Fibroblast of lung (primary cell): ENCODE results near the gene UBB.

Experiments used
- EZH2 ChIP-seq: IDR thresholded peaks from 2 replicates; pipeline ENCODE4 v1.5.1; 2012; ENCODE audit warnings: low read length, control low read depth, mild to moderate bottlenecking; ENCODE audit errors: missing control alignments
- TF ChIP-seq, protein P1 (sequence below), 2 donors: IDR thresholded peaks in 1 of 2; conservative IDR thresholded peaks in 1 of 2; 1 replicate in 1 of 2; 2 replicates in 1 of 2; pipeline ENCODE4 v1.5.1; 2011 to 2012; ENCODE audit warnings: low read length in 2 of 2, control low read depth in 1 of 2, inconsistent platforms in 1 of 2, low read depth in 1 of 2, mild to moderate bottlenecking in 1 of 2

DNA sequence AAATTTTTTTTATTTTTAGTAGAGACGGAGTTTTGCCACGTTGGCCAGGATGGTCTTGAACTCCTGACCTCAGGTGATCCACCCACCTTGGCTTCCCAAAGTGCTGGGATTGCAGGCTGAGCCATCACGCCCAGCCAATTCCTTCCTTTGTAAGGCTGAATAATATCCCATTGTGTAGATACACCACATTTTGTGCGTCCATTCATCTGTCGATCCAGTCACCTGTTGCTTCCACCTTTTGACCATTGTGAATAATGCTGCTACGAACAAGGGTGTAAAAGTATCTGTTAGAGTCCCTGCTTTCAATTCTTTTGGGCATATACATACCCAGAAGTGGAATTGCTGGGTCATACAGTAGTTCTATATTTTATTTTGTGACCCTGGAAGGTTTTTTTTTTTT, 49.8 kb downstream of the UBB start:
- TF ChIP-seq, protein P1, sequence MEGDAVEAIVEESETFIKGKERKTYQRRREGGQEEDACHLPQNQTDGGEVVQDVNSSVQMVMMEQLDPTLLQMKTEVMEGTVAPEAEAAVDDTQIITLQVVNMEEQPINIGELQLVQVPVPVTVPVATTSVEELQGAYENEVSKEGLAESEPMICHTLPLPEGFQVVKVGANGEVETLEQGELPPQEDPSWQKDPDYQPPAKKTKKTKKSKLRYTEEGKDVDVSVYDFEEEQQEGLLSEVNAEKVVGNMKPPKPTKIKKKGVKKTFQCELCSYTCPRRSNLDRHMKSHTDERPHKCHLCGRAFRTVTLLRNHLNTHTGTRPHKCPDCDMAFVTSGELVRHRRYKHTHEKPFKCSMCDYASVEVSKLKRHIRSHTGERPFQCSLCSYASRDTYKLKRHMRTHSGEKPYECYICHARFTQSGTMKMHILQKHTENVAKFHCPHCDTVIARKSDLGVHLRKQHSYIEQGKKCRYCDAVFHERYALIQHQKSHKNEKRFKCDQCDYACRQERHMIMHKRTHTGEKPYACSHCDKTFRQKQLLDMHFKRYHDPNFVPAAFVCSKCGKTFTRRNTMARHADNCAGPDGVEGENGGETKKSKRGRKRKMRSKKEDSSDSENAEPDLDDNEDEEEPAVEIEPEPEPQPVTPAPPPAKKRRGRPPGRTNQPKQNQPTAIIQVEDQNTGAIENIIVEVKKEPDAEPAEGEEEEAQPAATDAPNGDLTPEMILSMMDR (conservative IDR thresholded peaks at IDR 0.05 in 1 of 2, IDR thresholded peaks at IDR 0.05 in 1 of 2; ENCODE audit: low read depth in 1 of 2, low read length in 2 of 2) = no peak
- no peak for TF ChIP-seq EZH2
